ENCODE measurements around the gene CADM3. TPM values are rescaled to one million over a fixed set of nuclear protein-coding genes. Genes with fewer than 3 reads are reported as not detected.

CADM3 gene
- total RNA-seq, 3 donors from 2014 or later (not counting 1 experiment from before 2014, with no cell fraction given): not detected

DNA sequence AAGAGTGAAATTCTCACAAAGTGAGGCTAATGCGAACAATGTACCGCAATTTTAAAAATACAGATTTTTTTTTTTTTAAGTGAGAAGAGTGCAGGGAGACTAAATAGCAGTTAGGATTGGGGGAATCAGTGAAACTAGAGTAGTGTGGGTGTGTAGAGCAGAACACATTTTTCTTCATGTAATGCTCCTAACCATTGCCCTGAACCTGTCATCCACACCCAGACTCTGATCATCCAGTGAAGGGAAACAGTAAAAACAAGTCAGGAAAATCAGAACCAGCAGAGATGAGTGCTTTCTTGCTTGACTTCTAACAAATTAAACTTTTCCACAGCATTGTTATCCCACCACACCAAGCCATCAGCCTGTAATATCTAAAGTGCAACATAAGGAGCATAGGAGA is 9.1 kb downstream of the CADM3 start:
- no peaks in the 10 kb centered on the region for H3K4me1 ChIP-seq (ENCODE audit: control insufficient read depth, insufficient read depth, low read length)
- no peak overlapping the region for H3K4me3 ChIP-seq (ENCODE audit: low read length)
- Mint-ChIP-seq H3K4me1 (no peaks in the 10 kb centered on the region), H3K27me3 (ENCODE audit: low read depth in 2 of 2) (peaks cover 30 to 60% of the 10 kb centered on the region in 2 donors), H3K27ac (no peak overlapping the region), H3K9me3 (no peaks in the 10 kb centered on the region), H3K36me3 (no peaks in the 10 kb centered on the region), H3K4me3 (no peak overlapping the region)
- TF ChIP-seq CTCF (IDR thresholded peaks at IDR 0.05): no peak
- 100% methylated on average over 2 of the region's 2 CpGs for WGBS (ENCODE audit: insufficient coverage)
- no peaks in the 10 kb centered on the region for H3K27me3 ChIP-seq (ENCODE audit: control insufficient read depth, insufficient read depth, low read length)
- no peak overlapping the region for H3K27ac ChIP-seq (ENCODE audit: low read length)
- ATAC-seq: no peak
- no peaks in the 10 kb centered on the region for H3K36me3 ChIP-seq (ENCODE audit: control insufficient read depth, insufficient read depth, low read length)
- intact Hi-C loops (cut with micrococcal nuclease): no loop called here
- no peaks in the 10 kb centered on the region for H3K9me3 ChIP-seq (ENCODE audit: control insufficient read depth, insufficient read depth, low read length)
- no peak for DNase-seq

GRCh38 chr1:159181328-159182024 is 10.1 kb downstream of the CADM3 start:
- Mint-ChIP-seq H3K27ac (no peak overlapping the region), H3K36me3 (no peaks in the 10 kb centered on the region), H3K4me1 (no peaks in the 10 kb centered on the region), H3K27me3 (ENCODE audit: low read depth in 2 of 2) (peaks cover 38 to 67% of the 10 kb centered on the region in 2 donors), H3K4me3 (no peak overlapping the region), H3K9me3 (no peaks in the 10 kb centered on the region)
- Histone ChIP-seq H3K36me3 (ENCODE audit: control insufficient read depth, insufficient read depth, low read length) (no peaks in the 10 kb centered on the region), H3K4me1 (ENCODE audit: control insufficient read depth, insufficient read depth, low read length) (no peaks in the 10 kb centered on the region), H3K27ac (ENCODE audit: low read length) (no peak overlapping the region), H3K9me3 (ENCODE audit: control insufficient read depth, insufficient read depth, low read length) (no peaks in the 10 kb centered on the region), H3K27me3 (ENCODE audit: control insufficient read depth, insufficient read depth, low read length) (no peaks in the 10 kb centered on the region), H3K4me3 (ENCODE audit: low read length) (no peak overlapping the region)
- no peak for DNase-seq
- ATAC-seq: no peak
- 53% methylated on average over 4 of the region's 4 CpGs for WGBS (ENCODE audit: insufficient coverage)
- intact Hi-C loops (cut with micrococcal nuclease): no loop called here
- no peak for TF ChIP-seq CTCF (IDR thresholded peaks at IDR 0.05)

DNA sequence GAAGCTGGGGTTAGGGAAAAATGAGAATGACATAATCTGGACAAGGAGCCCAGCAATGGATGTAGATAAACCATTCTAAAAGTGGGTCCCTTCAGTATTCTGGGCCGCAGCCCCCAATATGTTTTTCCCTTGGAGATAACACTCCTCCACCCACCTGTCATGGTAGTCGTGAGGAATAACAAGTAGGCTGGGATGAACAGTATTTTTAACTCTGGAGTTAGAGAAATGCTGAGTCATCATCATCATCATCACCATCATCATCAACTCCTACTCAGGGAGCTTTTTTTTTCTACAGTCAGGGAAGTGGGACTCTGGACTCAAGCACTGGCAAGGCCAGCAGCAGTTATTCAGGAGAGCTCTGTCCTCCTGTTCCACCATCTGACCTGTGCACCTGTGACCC is 12.8 kb downstream of the CADM3 start:
- Histone ChIP-seq H3K4me1 (ENCODE audit: control insufficient read depth, insufficient read depth, low read length) (no peaks in the 10 kb centered on the region), H3K9me3 (ENCODE audit: control insufficient read depth, insufficient read depth, low read length) (no peaks in the 10 kb centered on the region), H3K36me3 (ENCODE audit: control insufficient read depth, insufficient read depth, low read length) (no peaks in the 10 kb centered on the region), H3K4me3 (ENCODE audit: low read length) (no peak overlapping the region), H3K27ac (ENCODE audit: low read length) (no peak overlapping the region), H3K27me3 (ENCODE audit: control insufficient read depth, insufficient read depth, low read length) (peaks cover 7% of the 10 kb centered on the region)
- Mint-ChIP-seq H3K4me3 (no peak overlapping the region), H3K4me1 (no peaks in the 10 kb centered on the region), H3K27me3 (ENCODE audit: low read depth in 2 of 2) (peaks cover 55 to 79% of the 10 kb centered on the region in 2 donors), H3K9me3 (no peaks in the 10 kb centered on the region), H3K36me3 (no peaks in the 10 kb centered on the region), H3K27ac (no peak overlapping the region)
- ATAC-seq: no peak
- intact Hi-C loops (cut with micrococcal nuclease): no loop called here
- no peak for DNase-seq
- WGBS (ENCODE audit: insufficient coverage): 83% methylated on average over 1 of the region's 2 CpGs
- TF ChIP-seq CTCF (IDR thresholded peaks at IDR 0.05): no peak

DNA sequence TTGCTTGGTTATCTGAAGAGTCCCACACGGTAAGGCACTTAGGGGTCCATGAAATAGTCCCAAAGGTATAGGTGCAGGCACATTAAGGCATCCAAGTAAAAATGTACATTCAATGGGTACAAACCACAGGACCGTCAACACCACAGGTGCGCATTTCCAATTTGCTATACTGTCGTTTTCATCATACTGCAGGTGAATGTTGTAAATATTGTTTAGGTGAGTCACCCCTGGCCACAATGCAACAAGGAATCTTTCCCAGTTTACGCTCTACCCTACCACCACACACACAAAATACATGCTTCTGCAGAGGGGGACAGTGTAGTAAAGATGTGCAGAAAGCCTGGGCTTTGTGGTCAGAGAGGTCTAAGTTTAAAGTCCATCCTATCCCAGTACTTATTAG is 13.7 kb downstream of the CADM3 start:
- WGBS (ENCODE audit: insufficient coverage): 92% methylated on average over 4 of the region's 5 CpGs
- peaks cover 11% of the 10 kb centered on the region for H3K27me3 ChIP-seq (ENCODE audit: control insufficient read depth, insufficient read depth, low read length)
- no peak overlapping the region for H3K4me3 ChIP-seq (ENCODE audit: low read length)
- intact Hi-C loops (cut with micrococcal nuclease): no loop called here
- no peaks in the 10 kb centered on the region for H3K9me3 ChIP-seq (ENCODE audit: control insufficient read depth, insufficient read depth, low read length)
- no peaks in the 10 kb centered on the region for H3K4me1 ChIP-seq (ENCODE audit: control insufficient read depth, insufficient read depth, low read length)
- ATAC-seq: no peak
- H3K27ac ChIP-seq (ENCODE audit: low read length): no peak overlapping the region
- H3K4me3 Mint-ChIP-seq: no peak overlapping the region
- H3K36me3 ChIP-seq (ENCODE audit: control insufficient read depth, insufficient read depth, low read length): no peaks in the 10 kb centered on the region
- H3K27me3 Mint-ChIP-seq (ENCODE audit: low read depth in 2 of 2): peaks cover 52 to 79% of the 10 kb centered on the region in 2 donors
- H3K27ac Mint-ChIP-seq: no peak overlapping the region
- H3K4me1 Mint-ChIP-seq: no peaks in the 10 kb centered on the region
- no peaks in the 10 kb centered on the region for H3K36me3 Mint-ChIP-seq
- TF ChIP-seq CTCF (IDR thresholded peaks at IDR 0.05): no peak
- H3K9me3 Mint-ChIP-seq: no peaks in the 10 kb centered on the region
- DNase-seq: no peak
